Fibroblast of skin of back (primary cell): ENCODE data around the gene ANKRD12.
"Not testable (repeated sequence)": the region's sequence is repeated elsewhere in the genome, so short reads cannot be mapped to it uniquely, and the experiment has no call there.

Experiments
- DNase-seq: peaks from one replicate; pipeline ENCODE4 v3.0.0-alpha.2; 2013

Gene ANKRD12

DNA sequence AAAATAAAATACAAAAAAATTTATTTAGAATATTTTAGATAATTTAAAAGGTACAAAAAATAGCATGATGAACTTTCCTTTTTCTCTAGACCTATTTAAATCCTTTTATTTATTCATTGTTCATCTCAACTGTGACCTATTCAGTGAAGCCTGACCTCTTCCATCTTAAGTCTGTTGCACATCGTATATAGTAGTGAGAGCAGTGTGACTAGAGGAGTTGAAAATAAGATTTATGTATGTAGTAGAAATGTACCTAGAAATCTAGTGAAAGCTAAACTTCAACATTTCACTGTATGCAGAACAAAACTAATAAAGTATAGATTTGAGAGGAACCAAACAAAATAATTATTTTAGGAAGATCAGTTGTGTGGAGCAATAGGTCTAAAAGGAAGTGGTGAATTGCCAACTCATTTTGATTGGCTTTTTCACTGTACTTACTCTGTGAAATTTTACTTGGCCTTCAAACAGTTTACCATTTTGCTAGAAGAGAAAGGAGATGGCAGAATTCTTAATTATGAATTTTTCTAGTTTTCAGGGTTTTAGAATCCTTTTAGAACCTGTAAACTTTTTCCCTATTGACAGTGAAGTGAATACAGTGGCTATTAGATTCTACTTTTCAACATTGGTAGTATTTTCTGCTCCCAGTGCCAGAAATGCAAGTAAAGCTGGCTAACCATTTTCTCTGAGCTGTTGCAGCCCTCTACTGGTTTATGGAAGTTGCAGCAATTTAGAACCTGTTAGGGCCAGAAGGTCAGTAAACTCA lies 11.0 kb downstream of the ANKRD12 start:
- DNase-seq = peak; percentile 72

DNA sequence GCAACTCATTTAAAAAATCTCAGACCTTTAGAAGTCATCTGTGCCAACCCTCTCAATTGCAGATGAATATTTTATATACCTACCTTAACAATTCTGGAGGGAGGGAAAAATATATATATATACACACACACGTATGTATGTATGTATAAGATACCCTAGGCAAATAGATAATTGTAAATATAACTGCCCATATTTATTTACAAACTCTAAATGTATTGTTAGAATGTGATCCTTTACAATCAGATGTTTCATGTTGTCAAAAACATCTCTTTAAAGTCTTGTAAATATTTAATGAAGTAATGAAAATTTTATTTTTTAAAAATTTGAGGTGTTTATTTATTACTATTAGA lies 11.6 kb downstream of the ANKRD12 start:
- no peak for DNase-seq

DNA sequence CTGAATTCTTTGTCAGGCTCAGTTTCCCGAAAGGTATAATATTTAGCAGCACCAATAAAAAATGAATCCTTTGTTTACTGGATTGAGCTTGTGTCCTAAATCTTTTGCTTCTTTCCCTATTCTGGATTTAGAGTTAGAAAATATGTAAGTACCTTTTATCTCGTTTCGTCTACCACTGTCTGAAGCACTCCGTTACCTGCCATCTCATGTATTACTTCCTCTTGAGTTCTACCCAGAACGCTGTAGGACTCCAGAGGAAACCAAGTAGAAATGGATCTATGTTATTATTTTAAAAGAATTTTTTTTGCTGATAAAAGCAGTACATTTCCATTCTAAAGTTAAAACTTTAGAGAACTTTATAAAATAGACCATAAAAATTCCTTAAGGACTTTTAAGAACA lies 13.5 kb downstream of the ANKRD12 start:
- DNase-seq = no peak

DNA sequence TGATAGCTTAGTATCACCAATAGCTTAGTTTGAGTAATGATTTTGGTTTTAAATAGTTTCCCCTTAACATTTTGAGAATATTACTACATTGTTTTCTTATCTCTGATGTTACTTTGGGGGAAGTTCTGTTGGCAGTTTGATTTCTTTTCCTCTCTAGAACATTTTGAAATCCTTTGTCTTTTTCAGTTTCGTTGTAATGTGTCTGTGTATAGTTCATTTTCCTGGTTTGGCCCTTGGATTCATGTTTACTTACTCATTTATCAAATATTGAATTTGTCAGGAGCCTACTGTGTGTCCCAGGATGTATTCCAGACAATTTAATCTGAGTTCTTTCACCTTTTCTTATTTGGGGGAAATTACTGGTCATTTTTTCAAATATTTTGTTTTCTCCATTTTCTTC lies 16.7 kb downstream of the ANKRD12 start:
- DNase-seq = no peak

DNA sequence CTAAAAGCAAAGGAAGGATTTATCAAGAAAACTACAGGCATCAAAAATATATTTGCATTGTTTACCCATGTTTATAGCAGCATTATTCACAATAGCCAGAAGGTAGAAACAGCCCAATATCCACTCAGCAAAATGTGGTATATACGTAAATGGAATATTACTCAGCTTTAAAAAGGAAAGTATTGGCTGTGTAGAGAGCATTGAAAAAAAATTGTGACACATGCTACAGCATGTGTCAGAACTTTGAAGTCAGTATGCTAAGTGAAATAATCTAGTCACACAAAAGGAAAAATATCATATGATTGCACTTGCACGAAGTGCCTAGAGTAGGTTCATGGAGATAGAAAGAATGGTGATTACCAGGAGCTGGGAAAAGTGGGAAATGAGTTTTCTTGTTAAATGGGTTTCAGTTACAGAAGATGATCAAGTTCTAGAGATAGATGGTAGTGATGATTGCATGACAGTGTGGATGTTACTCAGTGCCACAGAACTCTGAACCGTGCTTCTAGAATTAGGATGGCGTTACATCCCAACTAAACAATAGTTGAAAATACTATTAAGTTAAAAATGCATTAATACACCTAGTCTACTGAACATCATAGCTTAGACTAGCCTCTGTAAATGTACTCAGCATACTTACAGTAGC lies 20.1 kb downstream of the ANKRD12 start:
- DNase-seq = no peak

DNA sequence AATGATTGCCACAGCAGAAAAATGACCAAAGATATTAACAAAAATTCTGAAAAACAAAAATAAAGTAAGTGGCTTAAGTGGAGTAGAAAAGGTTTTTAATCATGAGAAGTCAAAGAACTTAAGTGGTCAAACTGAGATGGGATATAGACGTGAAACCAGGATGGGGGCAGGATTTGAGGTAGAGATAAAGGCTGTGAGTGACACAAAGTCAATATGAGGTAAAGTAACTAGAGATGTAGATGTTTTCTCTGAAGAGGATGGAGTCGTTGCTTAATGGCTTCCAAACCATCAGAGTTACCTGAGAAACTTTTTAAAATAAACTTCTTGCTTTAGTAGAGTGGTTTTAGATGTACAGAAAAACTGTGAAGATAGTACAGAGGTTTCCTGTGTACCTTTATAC lies 21.2 kb downstream of the ANKRD12 start:
- no peak for DNase-seq

DNA sequence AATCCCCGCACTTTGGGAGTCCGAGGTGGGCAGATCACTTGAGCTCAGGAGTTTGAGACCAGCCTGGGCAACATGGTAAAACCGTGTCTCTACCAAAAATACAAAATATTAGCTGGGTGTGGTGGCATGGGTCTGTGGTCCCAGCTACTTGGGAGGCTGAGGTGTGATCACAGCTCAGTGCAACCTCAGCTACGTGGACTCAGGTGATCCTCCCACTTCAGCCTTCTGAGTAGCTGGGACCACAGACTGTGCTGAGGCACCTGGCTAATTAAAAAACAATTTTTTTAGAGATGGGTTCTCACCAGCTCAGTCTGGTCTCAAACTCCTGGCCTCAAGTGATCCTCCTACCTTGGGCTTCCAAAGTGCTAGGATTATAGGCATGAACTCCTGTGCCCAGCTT lies 23.4 kb downstream of the ANKRD12 start:
- DNase-seq = no peak

DNA sequence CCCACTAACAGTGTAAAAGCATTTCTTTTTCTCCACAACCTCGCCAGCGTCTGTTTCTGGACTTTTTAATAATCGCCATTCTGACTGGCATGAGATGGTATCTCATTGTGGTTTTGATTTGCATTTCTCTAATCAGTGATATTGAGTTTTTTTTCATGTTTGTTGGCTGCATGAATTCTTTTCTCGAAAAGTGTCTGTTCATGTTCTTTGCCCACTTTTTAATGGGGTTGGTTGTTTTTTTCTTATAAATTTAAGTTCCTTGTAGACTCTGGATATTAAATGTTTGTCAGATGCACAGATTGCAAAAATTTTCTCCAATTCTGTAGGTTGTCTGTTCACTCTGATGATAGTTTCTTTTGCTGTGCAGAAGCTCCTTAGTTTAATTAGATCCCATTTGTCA lies 26.1 kb downstream of the ANKRD12 start:
- not testable (repeated sequence) for DNase-seq

DNA sequence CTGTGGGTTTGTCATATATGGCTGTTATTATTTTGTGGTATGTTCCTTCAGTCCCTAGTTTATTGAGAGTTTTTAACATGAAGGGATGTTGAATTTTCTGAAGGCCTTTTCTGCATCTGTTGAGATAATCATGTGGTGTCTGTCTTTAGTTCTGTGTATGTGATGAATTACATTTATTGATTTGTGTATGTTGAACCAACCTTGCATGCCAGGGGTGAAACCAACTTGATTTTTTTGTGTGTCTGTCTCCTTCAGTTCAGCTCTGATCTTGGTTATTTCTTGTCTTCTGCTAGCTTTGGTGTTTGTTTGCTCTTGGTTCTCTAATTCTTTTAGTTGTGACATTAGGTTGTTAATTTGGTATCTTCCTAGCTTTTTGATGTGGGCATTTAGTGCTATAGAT lies 27.6 kb downstream of the ANKRD12 start:
- not testable (repeated sequence) for DNase-seq

DNA sequence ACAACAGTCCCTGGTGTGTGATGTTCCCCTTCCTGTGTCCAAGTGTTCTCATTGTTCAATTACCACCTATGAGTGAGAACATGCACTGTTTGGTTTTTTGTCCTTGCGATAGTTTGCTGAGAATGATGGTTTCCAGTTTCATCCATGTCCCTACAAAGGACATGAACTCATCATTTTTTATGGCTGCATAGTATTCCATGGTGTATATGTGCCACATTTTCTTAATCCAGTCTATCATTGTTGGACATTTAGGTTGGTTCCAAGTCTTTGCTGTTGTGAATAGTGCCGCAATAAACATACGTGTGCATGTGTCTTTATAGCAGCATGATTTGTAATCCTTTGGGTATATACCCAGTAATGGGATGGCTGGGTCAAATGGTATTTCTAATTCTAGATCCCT lies 29.3 kb downstream of the ANKRD12 start:
- DNase-seq = not testable (repeated sequence)

DNA sequence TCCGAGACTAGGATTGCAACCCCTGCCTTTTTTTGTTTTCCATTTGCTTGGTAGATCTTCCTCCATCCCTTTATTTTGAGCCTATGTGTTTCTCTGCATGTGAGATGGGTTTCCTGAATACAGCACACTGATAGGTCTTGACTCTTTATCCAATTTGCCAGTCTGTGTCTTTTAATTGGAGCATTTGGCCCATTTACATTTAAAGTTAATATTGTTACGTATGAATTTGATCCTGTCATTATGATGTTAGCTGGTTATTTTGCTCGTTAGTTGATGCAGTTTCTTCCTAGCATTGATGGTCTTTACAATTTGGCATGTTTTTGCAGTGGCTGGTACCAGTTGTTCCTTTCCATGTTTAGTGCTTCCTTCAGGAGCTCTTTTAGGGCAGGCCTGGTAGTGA lies 32.9 kb downstream of the ANKRD12 start:
- not testable (repeated sequence) for DNase-seq

DNA sequence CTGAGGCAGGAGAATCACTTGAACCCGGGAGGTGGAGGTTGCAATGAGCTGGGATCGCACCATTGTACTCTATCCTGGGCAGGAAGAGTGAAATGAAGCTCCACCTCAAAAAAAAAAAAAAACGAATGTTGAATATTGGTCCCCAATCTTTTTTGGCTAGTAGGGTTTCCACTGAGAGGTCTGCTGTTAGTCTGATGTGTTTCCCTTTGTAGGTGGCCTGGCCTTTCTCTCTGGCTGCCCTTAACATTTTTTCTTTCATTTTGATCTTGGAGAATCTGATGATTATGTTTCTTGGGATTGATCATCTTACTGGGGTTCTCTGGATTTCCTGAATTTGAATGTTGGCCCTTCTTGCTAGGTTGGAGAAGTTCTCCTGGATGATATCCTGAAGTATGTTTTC lies 35.3 kb downstream of the ANKRD12 start:
- not testable (repeated sequence) for DNase-seq

DNA sequence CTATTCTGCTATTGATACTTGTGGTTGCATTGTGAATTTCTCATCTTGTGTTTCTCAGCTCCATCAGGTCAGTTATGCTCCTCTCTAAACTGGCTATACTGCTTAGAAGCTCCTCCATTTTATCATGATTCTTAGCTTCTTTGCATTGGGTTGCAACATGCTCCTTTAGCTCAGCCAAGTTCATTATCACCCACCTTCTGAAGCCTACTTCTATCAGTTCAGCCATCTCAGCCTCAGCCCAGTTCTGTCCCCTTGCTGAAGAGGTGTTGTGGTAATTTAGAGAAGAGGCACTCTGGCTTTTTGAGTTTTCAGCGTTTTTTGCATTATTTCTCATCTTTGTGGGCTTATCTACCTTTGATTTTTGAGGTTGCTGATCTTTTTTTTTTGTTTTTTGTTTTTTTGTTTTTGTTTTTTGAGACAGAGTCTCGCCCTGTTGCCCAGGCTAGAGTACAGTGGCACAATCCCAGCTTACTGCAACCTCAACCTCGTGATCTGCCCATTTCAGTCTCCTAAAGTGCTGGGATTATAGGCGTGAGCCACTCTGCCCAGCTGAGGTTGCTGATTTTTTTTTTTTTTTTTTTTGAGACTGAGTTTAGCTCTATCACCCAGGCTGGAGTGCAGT lies 36.0 kb downstream of the ANKRD12 start:
- DNase-seq = no peak

DNA sequence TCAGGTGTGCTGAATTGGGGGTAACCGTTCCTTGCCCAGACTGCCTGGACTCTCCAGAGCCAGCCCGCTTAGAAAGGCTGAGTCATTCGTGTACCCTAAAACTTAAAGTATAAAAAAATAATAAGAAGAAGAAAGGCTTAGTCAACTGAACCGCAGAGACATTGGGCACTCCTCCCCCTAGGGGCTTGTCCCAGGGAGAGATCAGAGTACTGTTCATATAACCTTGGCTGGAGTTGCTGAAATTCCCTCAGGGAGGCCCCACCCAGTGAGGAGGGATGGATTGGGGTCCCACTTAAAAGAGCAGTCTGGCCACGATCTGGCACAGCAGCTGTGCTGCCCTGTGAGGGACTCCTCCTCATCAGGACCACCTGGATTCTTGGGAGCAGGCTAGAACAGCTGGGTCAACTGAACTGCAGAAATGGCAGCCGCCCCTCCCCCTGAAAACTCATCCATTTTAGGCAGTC lies 37.2 kb downstream of the ANKRD12 start:
- DNase-seq = no peak

DNA sequence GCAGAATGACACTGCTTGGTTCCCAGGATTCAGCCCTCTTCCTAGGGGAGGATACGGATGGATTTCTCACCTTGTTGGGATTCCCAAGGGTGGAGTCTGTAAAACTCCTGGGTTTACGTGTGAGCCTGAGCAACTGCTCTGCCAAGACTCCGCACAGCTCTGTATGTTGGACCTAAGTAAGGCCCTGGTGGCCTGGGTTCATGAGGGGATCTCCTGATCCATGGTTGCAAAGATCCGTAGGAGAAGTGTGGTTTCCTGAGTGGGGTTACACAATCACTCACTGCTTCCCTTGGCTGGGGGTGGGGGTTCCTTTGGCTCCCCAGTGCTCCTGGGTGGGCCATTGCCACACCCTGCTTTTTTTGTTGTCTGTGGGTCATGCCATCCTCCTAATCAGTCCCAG lies 37.7 kb downstream of the ANKRD12 start:
- DNase-seq = no peak

DNA sequence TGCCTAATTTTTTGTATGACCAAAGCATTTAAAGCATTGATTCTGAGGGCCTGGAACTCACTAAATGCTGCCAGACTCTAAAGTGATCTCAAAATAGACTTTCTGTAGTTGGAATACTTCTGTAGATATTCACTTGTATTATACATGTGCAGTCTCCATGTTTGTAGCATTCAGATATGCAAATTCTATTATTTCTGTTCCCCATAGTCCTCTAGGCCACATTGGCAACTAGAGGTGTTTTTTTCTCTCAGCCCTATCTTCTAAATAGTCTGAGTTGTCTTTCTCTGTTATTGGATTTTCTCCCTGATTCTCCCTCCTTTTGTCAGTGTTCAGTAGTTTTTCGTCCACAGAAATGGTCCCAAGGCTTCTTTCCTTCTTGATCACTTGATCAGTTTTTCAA lies 38.5 kb downstream of the ANKRD12 start:
- no peak for DNase-seq

DNA sequence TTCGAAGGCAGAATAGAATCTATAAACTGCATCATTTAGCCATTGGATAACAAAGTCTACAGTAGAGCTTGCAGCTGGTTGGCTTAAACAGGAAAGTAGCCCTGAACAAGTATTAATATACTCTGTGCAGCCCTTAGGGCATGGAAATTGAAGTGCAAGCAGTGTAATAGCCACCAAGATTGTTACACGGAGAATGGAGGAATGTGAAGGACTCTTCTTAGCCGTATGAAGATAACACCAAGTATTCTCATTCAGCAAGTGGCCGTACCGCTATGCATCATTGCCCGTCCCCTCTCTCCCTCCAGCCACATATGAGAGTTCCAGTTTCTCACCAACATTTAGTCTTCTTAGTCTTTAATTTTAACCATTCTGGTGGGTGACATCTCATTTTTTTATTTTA lies 40.5 kb downstream of the ANKRD12 start:
- no peak for DNase-seq

DNA sequence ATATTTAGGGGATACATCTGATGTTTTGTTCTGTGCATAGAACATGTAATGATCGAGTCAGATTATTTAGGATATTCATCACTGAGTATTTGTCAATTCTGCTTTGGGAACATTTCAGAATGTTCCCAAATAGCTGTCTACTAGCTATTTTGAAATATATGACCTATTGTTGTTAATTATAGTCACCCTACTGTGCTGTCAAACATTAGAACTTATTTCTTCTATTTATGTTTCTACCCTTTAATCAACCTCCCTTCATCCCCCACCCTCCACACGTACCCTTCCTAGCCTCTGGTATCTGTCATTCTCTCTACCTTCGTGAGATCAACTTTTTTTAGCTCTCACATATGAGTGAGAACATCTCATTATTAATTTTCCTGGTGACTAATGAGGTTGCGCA lies 40.9 kb downstream of the ANKRD12 start:
- DNase-seq = no peak

DNA sequence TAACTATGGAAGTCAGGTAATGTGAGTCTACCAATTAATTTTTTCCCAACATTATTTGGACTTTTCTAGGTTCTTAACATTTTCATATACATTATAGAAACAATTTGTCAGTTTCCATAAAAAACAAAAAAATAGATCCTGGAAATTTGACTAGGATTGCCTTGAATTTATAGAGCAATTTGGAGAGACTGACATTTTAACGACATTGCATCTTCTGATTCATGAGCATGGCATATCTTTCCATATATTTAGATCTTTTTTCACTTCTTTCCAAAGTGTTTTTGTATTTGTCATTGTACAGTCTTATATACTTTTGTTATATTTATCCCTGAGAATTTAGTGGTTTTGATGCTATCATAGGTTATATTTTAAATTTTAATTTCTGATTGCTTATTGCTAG lies 42.0 kb downstream of the ANKRD12 start:
- DNase-seq = no peak

DNA sequence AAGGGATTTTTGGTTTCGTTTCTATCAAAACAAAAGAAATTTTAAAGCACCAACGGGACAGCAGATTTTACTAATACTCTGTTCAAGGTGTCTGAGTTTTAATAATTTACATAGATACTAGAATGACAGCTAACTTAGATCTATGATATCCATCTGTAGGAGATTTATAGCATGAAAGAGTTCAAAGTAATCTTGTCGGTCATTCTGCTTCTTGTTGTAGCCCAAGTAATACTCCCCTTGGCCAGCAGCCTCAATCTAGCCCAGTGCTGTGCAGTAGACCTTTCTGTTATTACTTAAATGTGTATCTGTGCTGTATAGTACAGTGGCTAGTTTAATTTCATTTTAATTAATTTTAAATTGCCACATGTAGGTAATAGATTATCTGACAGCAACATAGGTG lies 44.7 kb downstream of the ANKRD12 start:
- no peak for DNase-seq

DNA sequence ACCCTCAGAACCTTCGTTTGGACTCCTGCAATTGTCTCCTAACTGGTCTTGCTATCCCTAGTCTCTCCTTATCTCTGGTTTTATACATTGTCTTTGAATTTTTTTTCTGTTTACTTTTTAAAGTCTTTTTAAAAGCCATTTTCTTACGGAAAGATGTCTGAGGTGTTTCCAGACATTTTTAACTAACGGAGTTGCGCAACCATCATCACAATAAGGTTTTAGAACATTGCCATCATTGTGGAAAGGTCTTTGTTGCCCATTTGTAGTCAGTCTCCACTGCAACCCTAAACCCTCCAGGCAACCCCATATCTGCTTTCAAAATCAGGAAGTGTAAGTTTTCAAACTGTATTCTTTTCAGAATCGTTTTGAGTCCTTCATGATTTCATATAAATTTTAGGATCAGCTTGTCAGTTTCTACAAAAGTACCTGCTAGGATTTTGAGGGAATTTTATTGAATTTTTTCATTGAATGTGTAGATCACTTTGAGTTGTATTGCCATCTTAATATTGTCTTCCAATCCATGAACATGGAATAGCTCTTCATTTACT lies 46.3 kb downstream of the ANKRD12 start:
- DNase-seq = no peak

DNA sequence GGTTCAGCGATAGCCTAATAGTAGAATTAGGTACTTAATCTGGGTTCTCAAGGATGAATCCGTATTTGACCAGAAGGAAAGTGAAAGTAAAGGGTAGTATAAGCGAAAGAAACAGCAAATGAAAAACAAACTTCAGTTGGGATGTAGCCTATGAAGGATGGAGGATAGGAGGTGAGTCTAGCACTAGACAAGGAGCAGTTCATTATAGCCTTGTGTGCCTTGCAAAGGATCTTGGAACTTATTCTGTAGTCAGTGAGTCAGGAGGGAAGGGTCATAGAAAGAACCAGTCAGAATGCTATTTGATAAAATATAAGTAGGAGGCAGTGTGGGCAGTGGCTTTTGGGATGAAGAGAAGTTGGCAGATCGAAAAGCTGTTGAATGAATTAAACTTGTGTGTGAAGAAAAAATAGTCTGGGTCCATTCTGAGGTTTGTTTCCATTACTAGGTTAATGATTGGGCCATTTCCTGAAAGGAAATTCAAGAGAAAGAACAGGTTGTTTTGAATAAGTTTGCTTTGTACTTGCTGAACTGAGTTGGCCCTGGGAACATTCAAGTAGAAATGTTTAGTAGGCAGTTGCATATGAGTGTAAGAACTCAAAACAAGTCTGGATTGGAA lies 48.5 kb downstream of the ANKRD12 start:
- DNase-seq = no peak
